Fibroblast of mammary gland (primary cell): ENCODE measurements around the gene NAA30.
A peak's percentile ranks its signal among the peaks of the same experiment; 100 is the strongest.
"Not testable (repeated sequence)": the region's sequence is repeated elsewhere in the genome, so short reads cannot be mapped to it uniquely, and the experiment has no call there.

ENCODE experiments used
- DNase-seq: peaks from one replicate; pipeline ENCODE4 v3.0.0-alpha.2; 2010; ENCODE audit warnings: low read depth
- H3K4me3 ChIP-seq: 2 replicates; pipeline ENCODE4 v1.5.1; 2011; ENCODE audit warnings: low read depth, mild to moderate bottlenecking, low read length, moderate library complexity; ENCODE audit not compliant: control insufficient read depth
- TF ChIP-seq, protein P1 (sequence below): conservative IDR thresholded peaks from 2 replicates; pipeline ENCODE4 v1.5.1; 2011; ENCODE audit warnings: low read depth, low read length, inconsistent platforms; ENCODE audit not compliant: control insufficient read depth, insufficient read depth

Gene NAA30

DNA sequence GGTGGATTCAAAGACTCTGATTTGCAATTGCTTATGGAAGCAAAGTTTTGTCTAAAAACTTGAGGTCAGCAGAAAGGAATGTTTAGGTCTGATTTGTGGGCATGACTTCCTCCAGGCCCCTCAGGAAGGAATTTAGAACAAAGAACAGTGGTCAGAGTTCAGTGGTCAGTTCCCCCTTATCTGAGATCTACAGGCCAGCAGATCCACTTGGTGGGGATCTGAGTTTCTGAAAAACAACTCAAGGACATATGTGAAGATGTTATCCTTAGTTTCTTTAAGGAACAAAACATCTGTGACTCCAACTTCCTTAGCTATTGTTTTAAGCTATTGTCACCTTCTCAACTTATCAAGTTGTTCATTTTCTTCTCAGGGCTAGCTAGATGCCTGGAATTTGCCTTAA lies 28.0 kb upstream of the NAA30 start:
- no peak for DNase-seq
- no peak overlapping the region for H3K4me3 ChIP-seq
- TF ChIP-seq, protein P1, sequence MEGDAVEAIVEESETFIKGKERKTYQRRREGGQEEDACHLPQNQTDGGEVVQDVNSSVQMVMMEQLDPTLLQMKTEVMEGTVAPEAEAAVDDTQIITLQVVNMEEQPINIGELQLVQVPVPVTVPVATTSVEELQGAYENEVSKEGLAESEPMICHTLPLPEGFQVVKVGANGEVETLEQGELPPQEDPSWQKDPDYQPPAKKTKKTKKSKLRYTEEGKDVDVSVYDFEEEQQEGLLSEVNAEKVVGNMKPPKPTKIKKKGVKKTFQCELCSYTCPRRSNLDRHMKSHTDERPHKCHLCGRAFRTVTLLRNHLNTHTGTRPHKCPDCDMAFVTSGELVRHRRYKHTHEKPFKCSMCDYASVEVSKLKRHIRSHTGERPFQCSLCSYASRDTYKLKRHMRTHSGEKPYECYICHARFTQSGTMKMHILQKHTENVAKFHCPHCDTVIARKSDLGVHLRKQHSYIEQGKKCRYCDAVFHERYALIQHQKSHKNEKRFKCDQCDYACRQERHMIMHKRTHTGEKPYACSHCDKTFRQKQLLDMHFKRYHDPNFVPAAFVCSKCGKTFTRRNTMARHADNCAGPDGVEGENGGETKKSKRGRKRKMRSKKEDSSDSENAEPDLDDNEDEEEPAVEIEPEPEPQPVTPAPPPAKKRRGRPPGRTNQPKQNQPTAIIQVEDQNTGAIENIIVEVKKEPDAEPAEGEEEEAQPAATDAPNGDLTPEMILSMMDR: no peak

- TF ChIP-seq, protein P1: no peak
- DNase-seq: no peak
- H3K4me3 ChIP-seq: no peak overlapping the region
Measured at GRCh38 chr14:57364659-57365450, 25.5 kb upstream of the NAA30 start.

DNA sequence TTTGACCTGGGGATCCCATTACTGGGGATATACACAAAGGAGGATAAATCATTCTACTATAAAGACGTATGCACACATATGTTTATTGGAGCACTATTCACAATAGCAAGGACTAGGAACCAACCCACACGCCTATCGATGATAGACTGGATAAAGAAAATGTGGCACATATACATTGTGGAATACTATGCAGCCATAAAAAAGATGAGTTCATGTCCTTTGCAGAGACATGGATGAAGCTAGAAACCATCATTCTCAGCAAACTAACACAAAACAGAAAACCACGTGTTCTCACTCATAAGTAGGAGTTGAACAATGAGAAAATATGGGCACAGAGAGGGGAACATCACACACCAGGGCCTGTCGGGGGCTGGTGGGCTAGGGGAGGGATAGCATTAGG lies 20.2 kb upstream of the NAA30 start:
- H3K4me3 ChIP-seq, DNase-seq: not testable (repeated sequence)

DNA sequence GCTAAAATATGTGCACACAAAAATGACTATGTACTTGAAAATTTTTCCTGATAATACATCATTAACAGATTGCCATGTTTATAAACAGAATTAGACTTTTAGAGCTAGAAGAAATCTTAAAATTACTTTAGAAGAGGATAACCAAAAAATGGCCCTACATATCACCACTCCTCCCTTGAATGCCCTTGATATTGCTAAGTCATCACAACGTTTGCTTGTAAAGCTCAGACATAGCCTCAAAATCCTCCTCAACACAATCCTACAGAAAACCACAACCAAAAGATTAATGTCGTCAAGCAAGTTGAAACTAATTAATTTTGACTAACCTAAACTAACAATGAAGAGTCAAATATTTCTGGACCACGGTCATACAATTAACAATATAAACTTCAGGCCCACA lies 19.4 kb upstream of the NAA30 start:
- no peak overlapping the region for H3K4me3 ChIP-seq
- TF ChIP-seq, protein P1: no peak

DNA sequence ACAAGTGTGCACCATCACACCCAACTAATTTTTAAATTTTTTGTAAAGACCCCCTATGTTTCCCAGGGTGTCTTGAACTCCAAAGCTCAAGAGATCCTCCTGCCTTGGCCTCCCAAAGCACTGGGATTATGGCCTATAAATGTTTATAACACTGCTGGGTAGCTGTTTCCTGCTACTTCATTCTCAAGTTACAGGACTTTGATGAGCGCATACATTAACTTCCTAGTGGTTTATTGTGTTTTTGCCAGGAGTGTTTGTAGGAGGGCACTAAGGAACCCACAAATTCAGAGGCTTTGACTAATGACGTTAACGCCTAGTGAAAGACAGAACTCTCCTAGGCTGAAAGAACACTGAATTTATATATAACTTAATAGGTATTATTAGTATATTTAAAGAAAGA lies 15.2 kb upstream of the NAA30 start:
- H3K4me3 ChIP-seq: no peak overlapping the region
- DNase-seq: no peak
- TF ChIP-seq, protein P1: no peak

More for the DNA sequence above, 19.4 kb upstream of the NAA30 start:
- DNase-seq: no peak

DNA sequence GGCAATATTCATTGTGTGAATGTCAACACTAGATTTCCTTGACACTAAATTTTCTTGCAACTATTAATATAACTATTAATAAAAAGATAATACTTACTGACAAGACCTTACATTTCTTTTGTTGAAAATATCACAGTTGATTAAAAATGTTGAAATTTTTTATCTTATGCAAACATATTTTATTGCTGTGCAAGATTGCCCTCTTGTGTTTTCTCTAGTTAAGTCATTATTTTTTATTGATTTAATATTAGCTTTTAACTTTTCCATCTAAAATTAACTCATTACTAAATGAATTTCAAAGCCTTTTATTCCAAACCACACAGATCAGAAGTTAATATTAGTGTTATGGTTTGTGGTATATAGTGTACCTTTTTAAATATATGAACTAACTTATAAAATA lies 11.7 kb upstream of the NAA30 start:
- no peak overlapping the region for H3K4me3 ChIP-seq
- TF ChIP-seq, protein P1: no peak
- peak; percentile 42 for DNase-seq

- TF ChIP-seq, protein P1: no peak
- H3K4me3 ChIP-seq: no peak overlapping the region
- no peak for DNase-seq
Measured at GRCh38 chr14:57380935-57381334, 9.5 kb upstream of the NAA30 start.
